DMS114 treated with DMSO at 0.1 percent for 48 hours (cell line): ENCODE measurements around the gene REEP2.
A peak's percentile ranks its signal among the peaks of the same experiment; 100 is the strongest.
"Not testable (repeated sequence)": the region's sequence is repeated elsewhere in the genome, so short reads cannot be mapped to it uniquely, and the experiment has no call there.

Source experiments
- DNase-seq: peaks from one replicate; lab custom pipeline; 2025; ENCODE audit not compliant: unreplicated experiment; lab: John Stamatoyannopoulos, UW

Gene REEP2

DNA sequence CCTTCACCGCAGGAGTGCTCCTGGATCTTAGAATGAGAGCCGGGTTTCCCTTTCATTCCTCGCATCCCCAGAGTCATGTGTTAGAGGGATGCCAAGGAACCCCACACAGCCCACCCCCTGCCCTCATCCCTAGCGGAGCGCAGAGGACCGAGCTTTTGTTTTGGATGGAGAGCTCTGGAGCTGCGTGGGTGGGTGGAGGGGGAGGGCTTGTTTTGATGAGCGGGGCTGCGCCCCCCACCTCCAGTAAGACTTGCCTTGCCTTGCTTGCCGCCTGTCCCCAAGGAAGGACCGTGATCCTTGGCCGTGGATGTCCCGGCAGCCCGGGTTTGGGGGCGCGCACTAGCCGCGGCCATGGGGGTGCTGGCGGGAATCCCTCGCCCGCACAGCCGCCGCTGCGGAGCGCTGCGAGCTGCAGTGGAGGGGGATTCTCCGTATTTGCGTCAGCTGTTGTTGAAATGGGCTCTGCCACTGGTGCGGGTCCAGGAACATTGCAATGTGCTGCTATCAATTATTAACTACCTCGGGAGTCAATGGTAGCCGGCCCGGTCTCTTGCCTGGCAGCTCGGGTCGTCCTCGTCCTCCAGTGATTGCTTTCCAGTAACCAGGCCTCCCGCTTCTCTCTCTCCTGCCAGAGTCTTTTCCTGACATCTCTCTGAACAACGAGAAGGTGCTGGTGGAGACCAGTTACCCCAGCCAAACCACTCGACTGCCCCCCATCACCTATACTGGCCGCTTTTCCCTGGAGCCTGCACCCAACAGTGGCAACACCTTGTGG lies 27.5 kb downstream of the REEP2 start:
- DNase-seq = no peak

DNA sequence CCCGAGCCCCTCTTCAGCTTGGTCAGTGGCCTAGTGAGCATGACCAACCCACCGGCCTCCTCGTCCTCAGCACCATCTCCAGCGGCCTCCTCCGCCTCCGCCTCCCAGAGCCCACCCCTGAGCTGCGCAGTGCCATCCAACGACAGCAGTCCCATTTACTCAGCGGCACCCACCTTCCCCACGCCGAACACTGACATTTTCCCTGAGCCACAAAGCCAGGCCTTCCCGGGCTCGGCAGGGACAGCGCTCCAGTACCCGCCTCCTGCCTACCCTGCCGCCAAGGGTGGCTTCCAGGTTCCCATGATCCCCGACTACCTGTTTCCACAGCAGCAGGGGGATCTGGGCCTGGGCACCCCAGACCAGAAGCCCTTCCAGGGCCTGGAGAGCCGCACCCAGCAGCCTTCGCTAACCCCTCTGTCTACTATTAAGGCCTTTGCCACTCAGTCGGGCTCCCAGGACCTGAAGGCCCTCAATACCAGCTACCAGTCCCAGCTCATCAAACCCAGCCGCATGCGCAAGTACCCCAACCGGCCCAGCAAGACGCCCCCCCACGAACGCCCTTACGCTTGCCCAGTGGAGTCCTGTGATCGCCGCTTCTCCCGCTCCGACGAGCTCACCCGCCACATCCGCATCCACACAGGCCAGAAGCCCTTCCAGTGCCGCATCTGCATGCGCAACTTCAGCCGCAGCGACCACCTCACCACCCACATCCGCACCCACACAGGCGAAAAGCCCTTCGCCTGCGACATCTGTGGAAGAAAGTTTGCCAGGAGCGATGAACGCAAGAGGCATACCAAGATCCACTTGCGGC lies 28.2 kb downstream of the REEP2 start:
- DNase-seq = no peak

DNA sequence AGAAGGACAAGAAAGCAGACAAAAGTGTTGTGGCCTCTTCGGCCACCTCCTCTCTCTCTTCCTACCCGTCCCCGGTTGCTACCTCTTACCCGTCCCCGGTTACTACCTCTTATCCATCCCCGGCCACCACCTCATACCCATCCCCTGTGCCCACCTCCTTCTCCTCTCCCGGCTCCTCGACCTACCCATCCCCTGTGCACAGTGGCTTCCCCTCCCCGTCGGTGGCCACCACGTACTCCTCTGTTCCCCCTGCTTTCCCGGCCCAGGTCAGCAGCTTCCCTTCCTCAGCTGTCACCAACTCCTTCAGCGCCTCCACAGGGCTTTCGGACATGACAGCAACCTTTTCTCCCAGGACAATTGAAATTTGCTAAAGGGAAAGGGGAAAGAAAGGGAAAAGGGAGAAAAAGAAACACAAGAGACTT lies 28.9 kb downstream of the REEP2 start:
- no peak for DNase-seq

DNA sequence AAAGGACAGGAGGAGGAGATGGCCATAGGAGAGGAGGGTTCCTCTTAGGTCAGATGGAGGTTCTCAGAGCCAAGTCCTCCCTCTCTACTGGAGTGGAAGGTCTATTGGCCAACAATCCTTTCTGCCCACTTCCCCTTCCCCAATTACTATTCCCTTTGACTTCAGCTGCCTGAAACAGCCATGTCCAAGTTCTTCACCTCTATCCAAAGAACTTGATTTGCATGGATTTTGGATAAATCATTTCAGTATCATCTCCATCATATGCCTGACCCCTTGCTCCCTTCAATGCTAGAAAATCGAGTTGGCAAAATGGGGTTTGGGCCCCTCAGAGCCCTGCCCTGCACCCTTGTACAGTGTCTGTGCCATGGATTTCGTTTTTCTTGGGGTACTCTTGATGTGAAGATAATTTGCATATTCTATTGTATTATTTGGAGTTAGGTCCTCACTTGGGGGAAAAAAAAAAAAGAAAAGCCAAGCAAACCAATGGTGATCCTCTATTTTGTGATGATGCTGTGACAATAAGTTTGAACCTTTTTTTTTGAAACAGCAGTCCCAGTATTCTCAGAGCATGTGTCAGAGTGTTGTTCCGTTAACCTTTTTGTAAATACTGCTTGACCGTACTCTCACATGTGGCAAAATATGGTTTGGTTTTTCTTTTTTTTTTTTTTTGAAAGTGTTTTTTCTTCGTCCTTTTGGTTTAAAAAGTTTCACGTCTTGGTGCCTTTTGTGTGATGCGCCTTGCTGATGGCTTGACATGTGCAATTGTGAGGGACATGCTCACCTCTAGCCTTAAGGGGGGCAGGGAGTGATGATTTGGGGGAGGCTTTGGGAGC lies 29.5 kb downstream of the REEP2 start:
- DNase-seq = no peak

DNA sequence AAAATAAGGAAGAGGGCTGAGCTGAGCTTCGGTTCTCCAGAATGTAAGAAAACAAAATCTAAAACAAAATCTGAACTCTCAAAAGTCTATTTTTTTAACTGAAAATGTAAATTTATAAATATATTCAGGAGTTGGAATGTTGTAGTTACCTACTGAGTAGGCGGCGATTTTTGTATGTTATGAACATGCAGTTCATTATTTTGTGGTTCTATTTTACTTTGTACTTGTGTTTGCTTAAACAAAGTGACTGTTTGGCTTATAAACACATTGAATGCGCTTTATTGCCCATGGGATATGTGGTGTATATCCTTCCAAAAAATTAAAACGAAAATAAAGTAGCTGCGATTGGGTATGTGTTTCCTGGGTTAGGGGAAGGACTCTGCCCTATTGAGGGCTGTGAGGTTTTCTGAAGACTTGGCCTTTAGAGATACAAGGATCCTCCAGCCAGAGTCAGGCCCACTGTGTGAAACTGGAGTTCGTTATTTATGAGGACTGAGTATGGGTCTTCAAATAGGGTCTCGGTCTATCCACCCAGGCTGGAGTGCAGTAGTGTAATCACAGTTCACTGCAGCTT lies 30.2 kb downstream of the REEP2 start:
- DNase-seq = no peak

GRCh38 chr5:138469540-138470321 lies 30.9 kb downstream of the REEP2 start:
- no peak for DNase-seq

GRCh38 chr5:138470322-138471051 lies 31.6 kb downstream of the REEP2 start:
- no peak for DNase-seq

GRCh38 chr5:138471052-138471361 lies 32.1 kb downstream of the REEP2 start:
- DNase-seq = no peak

- no peak for DNase-seq
Observed at GRCh38 chr5:138472353-138472752, 33.5 kb downstream of the REEP2 start.

DNA sequence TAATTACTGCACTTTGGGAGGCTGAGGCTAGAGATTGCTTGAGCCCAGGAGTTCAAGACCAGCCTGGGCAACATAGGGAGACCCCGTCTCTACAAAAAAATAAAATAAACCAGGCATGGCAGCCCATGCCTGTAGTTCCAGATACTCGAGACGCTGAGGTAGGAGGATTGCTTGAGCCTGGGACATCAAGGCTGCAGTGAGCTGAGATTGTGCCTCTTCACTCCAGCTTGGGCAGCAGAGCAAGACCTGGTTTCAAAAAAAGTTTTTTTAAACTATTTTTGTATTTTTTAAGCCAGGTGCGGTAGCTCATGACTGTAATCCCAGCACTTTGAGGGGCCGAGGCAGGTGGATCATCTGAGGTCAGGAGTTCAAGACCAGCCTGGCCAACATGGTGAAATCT lies 34.3 kb downstream of the REEP2 start:
- not testable (repeated sequence) for DNase-seq

- no peak for DNase-seq
Observed at GRCh38 chr5:138476918-138477317, 38.1 kb downstream of the REEP2 start.

- no peak for DNase-seq
Observed at GRCh38 chr5:138482638-138483037, 43.8 kb downstream of the REEP2 start.

- DNase-seq = no peak
Observed at GRCh38 chr5:138488481-138488945, 49.7 kb downstream of the REEP2 start.

GRCh38 chr5:138489683-138490061 lies 50.8 kb downstream of the REEP2 start:
- no peak for DNase-seq

DNA sequence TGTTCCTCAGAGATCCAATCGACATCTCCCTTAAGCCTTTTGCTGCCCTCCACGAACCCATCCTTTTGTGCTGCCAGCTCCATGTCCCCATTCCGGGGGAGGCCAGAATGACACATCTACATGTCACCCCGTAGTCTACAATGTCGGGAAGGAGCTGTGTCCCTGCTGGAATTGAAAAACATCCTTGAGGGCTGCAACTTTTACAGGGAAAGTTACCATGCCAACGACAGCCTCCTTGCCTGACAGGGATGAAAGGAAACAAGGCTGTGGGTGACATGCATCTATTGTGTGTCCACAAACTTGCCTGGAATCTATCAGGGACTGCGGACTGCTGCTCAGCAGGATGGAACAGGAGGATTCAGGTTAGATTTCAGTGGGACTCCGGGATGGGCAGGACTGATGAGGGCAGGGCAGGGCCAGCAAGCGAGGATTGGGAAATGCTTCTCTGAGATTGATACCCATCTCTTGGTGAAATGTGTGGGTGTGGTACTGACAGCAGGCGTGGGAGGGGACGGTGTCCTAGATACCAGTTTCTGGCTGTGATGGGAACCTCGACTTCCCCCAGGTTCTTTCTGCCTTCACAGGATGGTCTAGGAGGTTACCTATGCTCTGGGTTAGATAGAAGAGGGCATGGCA lies 51.9 kb downstream of the REEP2 start:
- no peak for DNase-seq

DNA sequence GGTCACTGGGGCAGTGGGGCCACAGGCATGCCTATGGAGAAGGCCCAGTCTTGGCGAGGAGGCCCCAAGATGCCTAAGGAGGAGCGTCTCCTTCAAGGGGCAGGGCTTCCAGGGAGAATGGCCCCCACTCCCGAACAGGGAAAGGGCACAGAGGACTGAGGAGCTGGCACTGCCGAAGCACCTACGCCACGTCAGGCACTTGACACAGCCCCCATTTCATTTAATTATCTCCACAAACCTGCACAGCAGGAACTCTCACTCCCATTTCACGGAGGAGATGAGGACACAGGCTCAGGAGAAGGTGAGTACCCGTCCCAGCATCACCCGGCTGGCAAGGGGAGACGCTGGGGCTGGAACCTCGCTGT lies 52.4 kb downstream of the REEP2 start:
- DNase-seq = no peak

- DNase-seq = peak; percentile 75
Observed at GRCh38 chr5:138491669-138492559, 53.1 kb downstream of the REEP2 start.

GRCh38 chr5:138492560-138493045 lies 53.7 kb downstream of the REEP2 start:
- DNase-seq = no peak
